GM12878 (cell line): ENCODE data around the gene PIK3C3. TPM values are rescaled to one million over a fixed set of nuclear protein-coding genes. Genes with fewer than 3 reads are reported as not detected.

Source experiments
- ATAC-seq: fragments of 200-7000 bp; cut with Tn5 transposase; 3 replicates; pipeline ENCODE4 v1.9.1; 2020; ENCODE audit warnings: mild to moderate bottlenecking, moderate library complexity
- BruUV-seq: library from RNA; stranded (reverse); fragments of 400-500 nt; replicated peaks from 2 replicates; lab custom pipeline; 2021; lab: Mats Ljungman, UMichigan
- CTCF ChIA-PET: fragments of 300-600 bp; sonication (Branson Sonifier 250); formaldehyde crosslinking; extraction: SDS; loops from one replicate; lab custom pipeline; 2021; ENCODE audit warnings: inconsistent platforms; lab: Yijun Ruan, JAX
- POLR2A ChIA-PET: fragments of 350-600 bp; formaldehyde crosslinking; extraction: SDS; loops from one replicate; lab custom pipeline; 2021; ENCODE audit warnings: inconsistent platforms; lab: Charles Lee
- RAD21 ChIA-PET: fragments of 300-600 bp; sonication (Branson Sonifier 250); formaldehyde crosslinking; loops from one replicate; lab custom pipeline; 2023; ENCODE audit warnings: antibody characterized with exemption; ENCODE audit not compliant: unreplicated experiment; lab: Charles Lee
- SMC1A ChIA-PET: fragments of 300-600 bp; sonication (Branson Sonifier 250); formaldehyde crosslinking; loops from one replicate; lab custom pipeline; 2023; ENCODE audit not compliant: unreplicated experiment, uncharacterized antibody; lab: Charles Lee
- DNase-seq: peaks from one replicate; pipeline ENCODE4 v3.0.0-alpha.2; 2011; ENCODE audit warnings: low read depth, low spot score
- FAIRE-seq: peaks from 3 replicates; lab custom pipeline; 2011; peaks lifted over from hg19 to GRCh38; lab: Jason Lieb, UNC
- H2AFZ ChIP-seq: 2 replicates; pipeline ENCODE4 v1.6.0; 2011; ENCODE audit warnings: low read depth, low read length, control low read depth; ENCODE audit not compliant: control insufficient read depth
- H3K27ac ChIP-seq: 2 replicates; pipeline ENCODE4 v1.5.1; 2011; ENCODE audit warnings: control low read depth; ENCODE audit not compliant: control insufficient read depth, insufficient read depth
- H3K27me3 ChIP-seq, 2 experiments: replicated peaks in 1 of 2; 2 replicates each; pipeline versions ENCODE4 v1.6.0 to v1.6.1; 2011; ENCODE audit warnings: low read length in 1 of 2; ENCODE audit not compliant: control insufficient read depth in 2 of 2, insufficient read depth in 2 of 2
- H3K36me3 ChIP-seq, 2 experiments: 2 replicates each; pipeline ENCODE4 v1.5.1; 2011; ENCODE audit warnings: low read length in 1 of 2; ENCODE audit not compliant: control insufficient read depth in 2 of 2, insufficient read depth in 2 of 2
- H3K4me1 ChIP-seq: 2 replicates; pipeline ENCODE4 v1.6.1; 2011; ENCODE audit warnings: mild to moderate bottlenecking, low read length, moderate library complexity, mixed read lengths; ENCODE audit not compliant: control insufficient read depth, insufficient read depth
- H3K4me2 ChIP-seq: 2 replicates; pipeline ENCODE4 v1.6.0; 2011; ENCODE audit warnings: control low read depth; ENCODE audit not compliant: control insufficient read depth, insufficient read depth
- H3K4me3 ChIP-seq: fragments of 200-600 bp; sonication (generic); 2 replicates; pipeline ENCODE4 v1.5.1; 2016
- H3K79me2 ChIP-seq: 2 replicates; pipeline ENCODE4 v1.6.0; 2011; ENCODE audit warnings: low read length; ENCODE audit not compliant: control insufficient read depth, insufficient read depth
- H3K9ac ChIP-seq: 2 replicates; pipeline ENCODE4 v1.8.0; 2011; ENCODE audit warnings: low read length, control low read depth, mixed read lengths; ENCODE audit not compliant: control insufficient read depth, insufficient read depth
- H3K9me3 ChIP-seq: replicated peaks from 3 replicates; pipeline ENCODE4 v1.5.1; 2011; ENCODE audit warnings: mild to moderate bottlenecking, low read length; ENCODE audit not compliant: control insufficient read depth, insufficient read depth
- H4K20me1 ChIP-seq: 2 replicates; pipeline ENCODE4 v1.6.0; 2011; ENCODE audit not compliant: control insufficient read depth, insufficient read depth
- BMI1 ChIP-seq: fragments of 450-650 bp; IDR thresholded peaks from 2 replicates; pipeline ENCODE4 v1.6.1; 2016; ENCODE audit warnings: mild to moderate bottlenecking, moderate library complexity, borderline replicate concordance
- BRCA1 ChIP-seq: IDR thresholded peaks from 2 replicates; pipeline ENCODE4 v1.6.1; 2011; ENCODE audit warnings: low read depth, low read length, improper control_type of control experiment
- CEBPB ChIP-seq, 2 experiments: fragments of 150-350 bp in 1 of 2; IDR thresholded peaks; 2 replicates each; pipeline ENCODE4 v1.6.1; 2012 to 2014; ENCODE audit warnings: low read depth in 2 of 2, low read length in 2 of 2, borderline replicate concordance in 1 of 2, inconsistent platforms in 1 of 2
- CHD4 ChIP-seq: fragments of 200-600 bp; sonication (generic); IDR thresholded peaks from 2 replicates; pipeline ENCODE4 v1.6.1; 2016; ENCODE audit warnings: mild to moderate bottlenecking
- ETV6 ChIP-seq, 2 experiments: fragments of 450-650 bp in 1 of 2; IDR thresholded peaks in 1 of 2; conservative IDR thresholded peaks in 1 of 2; 2 replicates each; pipeline ENCODE4 v1.6.1; 2014; ENCODE audit warnings: antibody characterized with exemption in 1 of 2, borderline replicate concordance in 1 of 2, low read depth in 1 of 2, mild to moderate bottlenecking in 1 of 2, moderate library complexity in 1 of 2
- IKZF2 ChIP-seq, 2 experiments: fragments of 450-650 bp; IDR thresholded peaks; 2 replicates each; pipeline ENCODE4 v1.6.1; 2017; ENCODE audit warnings: mild to moderate bottlenecking in 2 of 2, moderate library complexity in 2 of 2
- IRF4 ChIP-seq: IDR thresholded peaks from 2 replicates; pipeline ENCODE4 v1.6.1; 2011; ENCODE audit warnings: low read depth, low read length
- NBN ChIP-seq: fragments of 450-650 bp; IDR thresholded peaks from 2 replicates; pipeline ENCODE4 v1.6.1; 2016
- NR2F1 ChIP-seq: fragments of 450-650 bp; conservative IDR thresholded peaks from 2 replicates; pipeline ENCODE4 v1.6.1; 2017; ENCODE audit warnings: mild to moderate bottlenecking
- SIN3A ChIP-seq: IDR thresholded peaks from 2 replicates; pipeline ENCODE4 v1.6.1; 2012; ENCODE audit warnings: low read depth, low read length, improper control_type of control experiment
- SMAD5 ChIP-seq: IDR thresholded peaks from 2 replicates; pipeline ENCODE4 v1.6.1; 2016; ENCODE audit warnings: antibody characterized with exemption, low read depth
- WGBS: methylation state at CpG from one replicate; pipeline ENCODE4 v1.1.6; 2016; ENCODE audit warnings: low lambda C conversion rate; ENCODE audit not compliant: insufficient replicate concordance, insufficient coverage; ENCODE audit errors: missing lambda C conversion rate; 5-methylcytosine and 5-hydroxymethylcytosine counted together
- in situ Hi-C: fragments of 300-500 bp; cut with MboI; formaldehyde crosslinking; loops from 9 replicates; pipeline ENCODE4 v1.14.3; 2018; ENCODE audit warnings: mixed read lengths
- intact Hi-C: fragments of 100-400 bp; cut with micrococcal nuclease; formaldehyde crosslinking; loops from one replicate; pipeline ENCODE4 v1.14.2; 2022; ENCODE audit not compliant: unreplicated experiment
- polyA plus RNA-seq, 11 experiments: library from polyadenylated mRNA; depleted of rRNA in 4 of 11; unstranded in 6 of 11; stranded (reverse) in 5 of 11; fragments of >200 nt; fragmentation: Nextera tagmentation in 4 of 11; fragmentation: Illumina TruSeq in 1 of 11; extraction: Ambion mirVana in 4 of 11; extraction: Trizol in 1 of 11; gene quantifications; 1 replicate in 1 of 11; 2 replicates in 10 of 11; pipeline versions ENCODE4 v1.2.1 to v1.2.3, GENCODE V29; 2011 to 2016; ENCODE audit warnings: inconsistent platforms in 2 of 11, missing spikeins in 2 of 11, low read depth in 1 of 11
- total RNA-seq, 4 experiments: library from RNA; depleted of rRNA in 3 of 4; stranded (reverse); fragments of >200 nt in 3 of 4; fragmentation: Illumina TruSeq in 1 of 4; extraction: Trizol in 1 of 4; gene quantifications; 2 replicates each; pipeline versions ENCODE4 v1.2.1 to v1.2.3, GENCODE V29; 2013 to 2021
- TF ChIP-seq, protein P1 (sequence below): fragments of 450-650 bp; formaldehyde crosslinking; IDR thresholded peaks from 2 replicates; pipeline ENCODE4 v1.4.0; 2022; ENCODE audit warnings: mild to moderate bottlenecking, moderate library complexity
- TF ChIP-seq, protein P2 (sequence below): IDR thresholded peaks from 2 replicates; pipeline ENCODE4 v1.6.1; 2011; ENCODE audit warnings: borderline replicate concordance, low read depth, mild to moderate bottlenecking, moderate library complexity, low read length; ENCODE audit not compliant: insufficient read depth, poor library complexity, severe bottlenecking
- TF ChIP-seq, protein P3 (sequence below): IDR thresholded peaks from 2 replicates; pipeline ENCODE4 v1.6.1; 2011; ENCODE audit warnings: borderline replicate concordance, low read depth, mild to moderate bottlenecking, moderate library complexity, mixed read lengths, low read length; ENCODE audit not compliant: insufficient read depth; ENCODE audit errors: extremely low read length
- TF ChIP-seq, protein P4 (sequence below): IDR thresholded peaks from 2 replicates; pipeline ENCODE4 v1.6.1; 2012; ENCODE audit warnings: low read depth, low read length, improper control_type of control experiment

Gene PIK3C3
- total and polyA plus RNA-seq, 10 of the 15 experiments (the other 5 are each of a cell fraction or from before 2014, with no cell fraction given): 14.4 to 131 (median 32.4) TPM

DNA sequence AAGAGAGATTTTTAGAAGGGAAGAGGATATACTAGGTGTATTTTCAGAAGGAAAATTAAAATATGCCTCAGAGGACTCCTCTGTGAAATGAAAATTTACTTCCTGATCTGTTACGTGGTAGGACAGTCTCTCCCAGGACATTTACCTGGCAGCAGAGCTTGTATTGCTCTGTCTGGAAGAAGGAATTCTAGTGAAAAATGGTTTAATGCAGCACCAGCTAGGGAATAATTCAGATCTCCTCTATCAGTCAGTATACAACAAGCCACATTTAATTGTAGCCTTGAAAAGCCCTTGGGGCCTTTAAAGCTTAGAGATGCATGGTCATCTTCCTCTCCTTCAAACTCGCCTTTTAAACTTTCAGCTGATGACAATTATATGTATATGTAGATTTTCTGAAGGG lies 49.6 kb downstream of the PIK3C3 start:
- CTCF ChIA-PET: interaction anchor here (0.9 to 3.0 kb wide), 2 partner anchors 21 to 24 kb away, joined by 4 to 15 read pairs; no protein-coding TSS in a partner anchor
- Histone ChIP-seq H4K20me1 (no peaks in the 10 kb centered on the region), H3K9ac (no peak overlapping the region), H3K79me2 (no peaks in the 10 kb centered on the region), H3K4me3 (no peak overlapping the region), H3K4me1 (no peaks in the 10 kb centered on the region), H2AFZ (no peak overlapping the region), H3K9me3 (no peaks in the 10 kb centered on the region), H3K27ac (no peak overlapping the region), H3K4me2 (no peak overlapping the region), H3K36me3 (peaks cover 0 to 31% of the 10 kb centered on the region in 2 experiments; a peak in 3 of 4 replicates), H3K27me3 (no peaks in the 10 kb centered on the region)
- POLR2A ChIA-PET: no interaction called here
- RAD21 ChIA-PET: no interaction called here
- SMC1A ChIA-PET: no interaction called here
- in situ Hi-C loops (no loop called here), intact Hi-C loops (no loop called here)
- no TSS peak for BruUV-seq
- FAIRE-seq (no peak), ATAC-seq (no peak), DNase-seq (no peak)
- WGBS: 97% methylated on average over 2 of the region's 2 CpGs
- no peak for TF ChIP-seq BRCA1
- TF ChIP-seq CEBPB (IDR thresholded peaks at IDR 0.05; ENCODE audit: borderline replicate concordance in 1 of 2, low read depth in 2 of 2, low read length in 2 of 2): no peak
- TF ChIP-seq, protein P1, sequence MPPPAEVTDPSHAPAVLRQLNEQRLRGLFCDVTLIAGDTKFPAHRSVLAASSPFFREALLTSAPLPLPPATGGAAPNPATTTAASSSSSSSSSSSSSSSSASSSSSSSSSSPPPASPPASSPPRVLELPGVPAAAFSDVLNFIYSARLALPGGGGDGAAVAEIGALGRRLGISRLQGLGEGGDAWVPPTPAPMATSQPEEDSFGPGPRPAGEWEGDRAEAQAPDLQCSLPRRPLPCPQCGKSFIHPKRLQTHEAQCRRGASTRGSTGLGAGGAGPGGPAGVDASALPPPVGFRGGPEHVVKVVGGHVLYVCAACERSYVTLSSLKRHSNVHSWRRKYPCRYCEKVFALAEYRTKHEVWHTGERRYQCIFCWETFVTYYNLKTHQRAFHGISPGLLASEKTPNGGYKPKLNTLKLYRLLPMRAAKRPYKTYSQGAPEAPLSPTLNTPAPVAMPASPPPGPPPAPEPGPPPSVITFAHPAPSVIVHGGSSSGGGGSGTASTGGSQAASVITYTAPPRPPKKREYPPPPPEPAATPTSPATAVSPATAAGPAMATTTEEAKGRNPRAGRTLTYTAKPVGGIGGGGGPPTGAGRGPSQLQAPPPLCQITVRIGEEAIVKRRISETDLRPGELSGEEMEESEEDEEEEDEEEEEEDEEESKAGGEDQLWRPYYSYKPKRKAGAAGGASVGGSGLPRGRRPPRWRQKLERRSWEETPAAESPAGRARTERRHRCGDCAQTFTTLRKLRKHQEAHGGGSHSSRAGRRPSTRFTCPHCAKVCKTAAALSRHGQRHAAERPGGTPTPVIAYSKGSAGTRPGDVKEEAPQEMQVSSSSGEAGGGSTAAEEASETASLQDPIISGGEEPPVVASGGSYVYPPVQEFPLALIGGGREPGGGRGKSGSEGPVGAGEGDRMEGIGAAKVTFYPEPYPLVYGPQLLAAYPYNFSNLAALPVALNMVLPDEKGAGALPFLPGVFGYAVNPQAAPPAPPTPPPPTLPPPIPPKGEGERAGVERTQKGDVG (CRISPR knock-in tag): no peak
- no peak for TF ChIP-seq IRF4
- TF ChIP-seq ETV6 (conservative IDR thresholded peaks at IDR 0.05 in 1 of 2, IDR thresholded peaks at IDR 0.05 in 1 of 2; ENCODE audit: borderline replicate concordance in 1 of 2, low read depth in 1 of 2): no peak
- TF ChIP-seq NBN: no peak
- no peak for TF ChIP-seq BMI1
- TF ChIP-seq, protein P2, sequence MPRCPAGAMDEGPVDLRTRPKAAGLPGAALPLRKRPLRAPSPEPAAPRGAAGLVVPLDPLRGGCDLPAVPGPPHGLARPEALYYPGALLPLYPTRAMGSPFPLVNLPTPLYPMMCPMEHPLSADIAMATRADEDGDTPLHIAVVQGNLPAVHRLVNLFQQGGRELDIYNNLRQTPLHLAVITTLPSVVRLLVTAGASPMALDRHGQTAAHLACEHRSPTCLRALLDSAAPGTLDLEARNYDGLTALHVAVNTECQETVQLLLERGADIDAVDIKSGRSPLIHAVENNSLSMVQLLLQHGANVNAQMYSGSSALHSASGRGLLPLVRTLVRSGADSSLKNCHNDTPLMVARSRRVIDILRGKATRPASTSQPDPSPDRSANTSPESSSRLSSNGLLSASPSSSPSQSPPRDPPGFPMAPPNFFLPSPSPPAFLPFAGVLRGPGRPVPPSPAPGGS: no peak
- TF ChIP-seq SIN3A: no peak
- TF ChIP-seq CHD4: no peak
- TF ChIP-seq SMAD5: no peak
- TF ChIP-seq, protein P3, sequence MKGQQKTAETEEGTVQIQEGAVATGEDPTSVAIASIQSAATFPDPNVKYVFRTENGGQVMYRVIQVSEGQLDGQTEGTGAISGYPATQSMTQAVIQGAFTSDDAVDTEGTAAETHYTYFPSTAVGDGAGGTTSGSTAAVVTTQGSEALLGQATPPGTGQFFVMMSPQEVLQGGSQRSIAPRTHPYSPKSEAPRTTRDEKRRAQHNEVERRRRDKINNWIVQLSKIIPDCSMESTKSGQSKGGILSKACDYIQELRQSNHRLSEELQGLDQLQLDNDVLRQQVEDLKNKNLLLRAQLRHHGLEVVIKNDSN: no peak
- TF ChIP-seq, protein P4, sequence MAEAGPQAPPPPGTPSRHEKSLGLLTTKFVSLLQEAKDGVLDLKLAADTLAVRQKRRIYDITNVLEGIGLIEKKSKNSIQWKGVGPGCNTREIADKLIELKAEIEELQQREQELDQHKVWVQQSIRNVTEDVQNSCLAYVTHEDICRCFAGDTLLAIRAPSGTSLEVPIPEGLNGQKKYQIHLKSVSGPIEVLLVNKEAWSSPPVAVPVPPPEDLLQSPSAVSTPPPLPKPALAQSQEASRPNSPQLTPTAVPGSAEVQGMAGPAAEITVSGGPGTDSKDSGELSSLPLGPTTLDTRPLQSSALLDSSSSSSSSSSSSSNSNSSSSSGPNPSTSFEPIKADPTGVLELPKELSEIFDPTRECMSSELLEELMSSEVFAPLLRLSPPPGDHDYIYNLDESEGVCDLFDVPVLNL: no peak
- TF ChIP-seq NR2F1: no peak
- no peak for TF ChIP-seq IKZF2 (IDR thresholded peaks at IDR 0.05)
